H9 (cell line): Measurements from ENCODE around the gene RCSD1. TPM values are rescaled to one million over a fixed set of nuclear protein-coding genes. Genes with fewer than 3 reads are reported as not detected.

ENCODE experiments used
- DNase-seq: peaks from one replicate; pipeline ENCODE4 v3.0.0-alpha.2; 2017
- H2AFZ ChIP-seq: one replicate; pipeline ENCODE4 v1.6.1; 2013; ENCODE audit warnings: mild to moderate bottlenecking, low read length, control low read depth, moderate library complexity
- H2AK5ac ChIP-seq: 2 replicates; pipeline ENCODE4 v1.6.1; 2013; ENCODE audit warnings: low read length, control low read depth, mixed read lengths; ENCODE audit not compliant: insufficient read length
- H2BK120ac ChIP-seq: one replicate; pipeline ENCODE4 v1.6.1; 2013; ENCODE audit warnings: low read depth, mild to moderate bottlenecking, low read length, control low read depth, inconsistent platforms; ENCODE audit not compliant: poor library complexity, severe bottlenecking
- H2BK12ac ChIP-seq: 2 replicates; pipeline ENCODE4 v1.6.1; 2013; ENCODE audit warnings: low read length, control low read depth, mixed read lengths, low read depth; ENCODE audit not compliant: insufficient read length
- H2BK15ac ChIP-seq: 2 replicates; pipeline ENCODE4 v1.6.1; 2013; ENCODE audit warnings: low read depth, low read length, control low read depth
- H2BK20ac ChIP-seq: one replicate; pipeline ENCODE4 v1.6.1; 2013; ENCODE audit warnings: low read depth, mild to moderate bottlenecking, low read length, control low read depth, inconsistent platforms; ENCODE audit not compliant: poor library complexity, severe bottlenecking
- H2BK5ac ChIP-seq: 2 replicates; pipeline ENCODE4 v1.6.1; 2013; ENCODE audit warnings: low read length, control low read depth, mixed read lengths; ENCODE audit not compliant: insufficient read length
- H3K14ac ChIP-seq: 2 replicates; pipeline ENCODE4 v1.6.1; 2013; ENCODE audit warnings: low read length, control low read depth; ENCODE audit not compliant: insufficient read depth
- H3K18ac ChIP-seq: 2 replicates; pipeline ENCODE4 v1.6.1; 2013; ENCODE audit warnings: low read depth, mild to moderate bottlenecking, mixed read lengths, low read length, control low read depth; ENCODE audit not compliant: insufficient read length
- H3K23ac ChIP-seq: 2 replicates; pipeline ENCODE4 v1.6.1; 2013; ENCODE audit warnings: low read length, control low read depth, mixed read lengths, low read depth; ENCODE audit not compliant: insufficient read length
- H3K23me2 ChIP-seq: 2 replicates; pipeline ENCODE4 v1.6.1; 2013; ENCODE audit warnings: low read depth, mild to moderate bottlenecking, mixed read lengths, low read length, control low read depth; ENCODE audit not compliant: insufficient read length, poor library complexity, severe bottlenecking
- H3K27ac ChIP-seq: 2 replicates; pipeline ENCODE4 v1.5.1; 2013; ENCODE audit warnings: low read length, control low read depth, mixed read lengths, low read depth; ENCODE audit not compliant: insufficient read length
- H3K27me3 ChIP-seq: 2 replicates; pipeline ENCODE4 v1.6.1; 2013; ENCODE audit warnings: low read length, control low read depth, inconsistent platforms; ENCODE audit not compliant: insufficient read depth
- H3K4ac ChIP-seq: 2 replicates; pipeline ENCODE4 v1.6.1; 2013; ENCODE audit warnings: low read depth, mild to moderate bottlenecking, control low read depth, inconsistent platforms, low read length, moderate library complexity
- H3K4me1 ChIP-seq: 2 replicates; pipeline ENCODE4 v1.6.1; 2013; ENCODE audit warnings: low read length, control low read depth, inconsistent platforms; ENCODE audit not compliant: insufficient read depth
- H3K4me2 ChIP-seq: 2 replicates; pipeline ENCODE4 v1.6.1; 2013; ENCODE audit warnings: low read length, control low read depth, mixed read lengths; ENCODE audit not compliant: insufficient read length, insufficient read depth
- H3K56ac ChIP-seq: 2 replicates; pipeline ENCODE4 v1.6.1; 2013; ENCODE audit warnings: low read depth, mild to moderate bottlenecking, mixed read lengths, low read length, control low read depth; ENCODE audit not compliant: insufficient read length
- H3K79me1 ChIP-seq: 2 replicates; pipeline ENCODE4 v1.6.1; 2013; ENCODE audit warnings: low read depth, mild to moderate bottlenecking, moderate library complexity, low read length, control low read depth, inconsistent platforms; ENCODE audit not compliant: insufficient read depth, poor library complexity, severe bottlenecking
- H3K79me2 ChIP-seq: 2 replicates; pipeline ENCODE4 v1.6.1; 2013; ENCODE audit warnings: low read length, control low read depth, inconsistent platforms; ENCODE audit not compliant: insufficient read depth
- H3K9ac ChIP-seq: 2 replicates; pipeline ENCODE4 v1.6.1; 2013; ENCODE audit warnings: low read length, control low read depth, mixed read lengths; ENCODE audit not compliant: insufficient read length; ENCODE audit errors: extremely low read depth
- H3K9me3 ChIP-seq: one replicate; pipeline ENCODE4 v1.6.1; 2013; ENCODE audit warnings: low read depth, low read length, inconsistent platforms; ENCODE audit not compliant: control insufficient read depth
- H3T11ph ChIP-seq: one replicate; pipeline ENCODE4 v1.6.1; 2013; ENCODE audit warnings: mild to moderate bottlenecking, low read length, control low read depth, inconsistent platforms
- H4K20me1 ChIP-seq: one replicate; pipeline ENCODE4 v1.6.1; 2013; ENCODE audit not compliant: control insufficient read depth, insufficient read length, insufficient read depth
- H4K5ac ChIP-seq: 2 replicates; pipeline ENCODE4 v1.6.1; 2013; ENCODE audit warnings: low read depth, mild to moderate bottlenecking, mixed read lengths, low read length, control low read depth; ENCODE audit not compliant: insufficient read length
- H4K8ac ChIP-seq: replicated peaks from 2 replicates; pipeline ENCODE4 v1.6.1; 2013; ENCODE audit warnings: low read length, control low read depth, mixed read lengths, low read depth; ENCODE audit not compliant: insufficient read length
- H4K91ac ChIP-seq: 2 replicates; pipeline ENCODE4 v1.6.1; 2013; ENCODE audit warnings: low read depth, mild to moderate bottlenecking, moderate library complexity, mixed read lengths, low read length, control low read depth; ENCODE audit not compliant: insufficient read length
- H3K27ac Mint-ChIP-seq, 3 experiments: 2 replicates in 2 of 3; 3 replicates in 1 of 3; pipeline ENCODE4 v1.8.0; 2020 to 2021; ENCODE audit warnings: mixed read lengths in 3 of 3, mild to moderate bottlenecking in 1 of 3, moderate library complexity in 1 of 3
- H3K27me3 Mint-ChIP-seq: 2 replicates; pipeline ENCODE4 v1.8.0; 2021; ENCODE audit warnings: low read depth, mild to moderate bottlenecking, moderate library complexity, mixed read lengths
- H3K36me3 Mint-ChIP-seq, 3 experiments: 2 replicates in 2 of 3; 3 replicates in 1 of 3; pipeline ENCODE4 v1.8.0; 2020 to 2021; ENCODE audit warnings: low read depth in 3 of 3, mixed read lengths in 3 of 3; ENCODE audit not compliant: insufficient read depth in 1 of 3
- H3K4me1 Mint-ChIP-seq, 2 experiments: 2 replicates each; pipeline ENCODE4 v1.8.0; 2020; ENCODE audit warnings: mixed read lengths in 2 of 2
- H3K4me3 Mint-ChIP-seq, 2 experiments: 2 replicates in 1 of 2; 3 replicates in 1 of 2; pipeline ENCODE4 v1.8.0; 2020 to 2021; ENCODE audit warnings: mild to moderate bottlenecking in 2 of 2, mixed read lengths in 2 of 2, moderate library complexity in 1 of 2
- H3K9me3 Mint-ChIP-seq, 2 experiments: 2 replicates in 1 of 2; 3 replicates in 1 of 2; pipeline ENCODE4 v1.8.0; 2020; ENCODE audit warnings: mild to moderate bottlenecking in 2 of 2, mixed read lengths in 2 of 2, moderate library complexity in 1 of 2
- CTCF ChIP-seq: fragments of 200-600 bp; sonication (generic); conservative IDR thresholded peaks from 3 replicates; pipeline ENCODE4 v1.8.0; 2021; ENCODE audit warnings: antibody characterized with exemption, mild to moderate bottlenecking
- WGBS: extraction: QIAGEN DNeasy Blood & Tissue Kit; methylation state at CpG from one replicate; pipeline ENCODE4 v1.1.7; 2013; ENCODE audit warnings: missing lambda C conversion rate, low lambda C conversion rate, mixed read lengths; ENCODE audit not compliant: insufficient read length; ENCODE audit errors: extremely low coverage; 5-methylcytosine and 5-hydroxymethylcytosine counted together
- total RNA-seq: library from RNA; stranded (reverse); gene quantifications from 2 replicates; pipeline ENCODE4 v1.2.1, GENCODE V29; 2021

RCSD1 gene
- total RNA-seq, 1 experiment from 2014 or later, result 0.13 TPM

GRCh38 chr1:167654975-167655575 is 25.0 kb downstream of the RCSD1 start:
- H2AFZ ChIP-seq, result no peak overlapping the region
- H2BK5ac ChIP-seq, result no peak overlapping the region
- no peak overlapping the region for H3K9ac ChIP-seq
- Mint-ChIP-seq H3K4me1 (peaks cover 3 to 4% of the 10 kb centered on the region in 2 experiments; a peak in 3 of 4 replicates), H3K27ac (no peak overlapping the region), H3K4me3 (no peak overlapping the region), H3K27me3 (peaks cover 3% of the 10 kb centered on the region), H3K36me3 (no peaks in the 10 kb centered on the region), H3K9me3 (no peaks in the 10 kb centered on the region)
- no peak overlapping the region for H3K14ac ChIP-seq
- no peak overlapping the region for H2AK5ac ChIP-seq
- no CpG with 5 or more reads among the region's 7 CpGs for WGBS
- no peaks in the 10 kb centered on the region for H3K23me2 ChIP-seq
- H3K27ac ChIP-seq, result no peak overlapping the region
- no peaks in the 10 kb centered on the region for H4K20me1 ChIP-seq
- no peaks in the 10 kb centered on the region for H3K4me1 ChIP-seq
- no peak overlapping the region for H4K91ac ChIP-seq
- H3K9me3 ChIP-seq, result no peaks in the 10 kb centered on the region
- no peak for DNase-seq
- no peak overlapping the region for H2BK20ac ChIP-seq
- no peak overlapping the region for H4K8ac ChIP-seq
- H3T11ph ChIP-seq, result no peak overlapping the region
- no peak overlapping the region for H3K56ac ChIP-seq
- H2BK120ac ChIP-seq, result no peak overlapping the region
- no peak overlapping the region for H3K18ac ChIP-seq
- H3K79me1 ChIP-seq, result no peaks in the 10 kb centered on the region
- no peak overlapping the region for H3K4ac ChIP-seq
- no peak for TF ChIP-seq CTCF
- H3K27me3 ChIP-seq, result no peaks in the 10 kb centered on the region
- no peak overlapping the region for H2BK12ac ChIP-seq
- H2BK15ac ChIP-seq, result no peak overlapping the region
- no peak overlapping the region for H4K5ac ChIP-seq
- H3K23ac ChIP-seq, result no peak overlapping the region
- H3K4me2 ChIP-seq, result no peak overlapping the region
- no peaks in the 10 kb centered on the region for H3K79me2 ChIP-seq
